ENCODE measurements around the gene CCDC172. TPM values are rescaled to one million over a fixed set of nuclear protein-coding genes. Genes with fewer than 3 reads are reported as not detected.

The CCDC172 gene, protein sequence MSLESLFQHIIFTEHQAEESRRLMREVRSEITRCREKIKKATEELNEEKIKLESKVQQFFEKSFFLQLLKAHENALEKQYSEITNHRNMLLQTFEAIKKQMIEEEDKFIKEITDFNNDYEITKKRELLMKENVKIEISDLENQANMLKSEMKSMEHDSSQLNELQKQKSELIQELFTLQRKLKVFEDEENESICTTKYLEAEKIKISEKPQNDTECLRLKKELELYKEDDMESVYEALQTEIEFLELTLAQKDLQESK
- total RNA-seq (2014; rRNA removed; shearing (Covaris generic)): not detected in 2 replicates

- DNase-seq (ENCODE audit: low read depth): no peak
These were observed at the start of gene CCDC172 for GRCh38 chr10:116324227-116324950. CCDC172 (plus strand) TSS chr10:116324448; CDS start chr10:116325012, 564 bp downstream.

DNA sequence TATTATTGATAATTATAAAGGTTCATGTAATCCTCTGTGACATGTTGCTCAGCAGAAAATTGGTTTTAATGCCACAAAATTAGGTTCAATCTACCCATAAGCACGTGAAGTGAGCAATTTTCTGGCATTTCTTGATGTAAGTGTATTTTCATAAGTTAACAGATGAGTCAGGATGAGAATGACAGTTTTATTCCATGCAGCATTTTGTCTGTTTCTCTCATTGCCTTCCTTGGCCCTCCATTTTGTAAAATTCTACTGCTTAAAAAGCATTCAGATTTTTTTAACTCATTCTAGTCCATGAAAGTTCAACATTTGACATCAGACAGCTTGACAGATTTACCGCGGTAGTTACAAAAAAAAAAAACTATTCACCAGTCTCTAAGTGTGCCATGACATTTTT is 47.3 kb upstream of the CCDC172 start:
- DNase-seq (ENCODE audit: low read depth): no peak

DNA sequence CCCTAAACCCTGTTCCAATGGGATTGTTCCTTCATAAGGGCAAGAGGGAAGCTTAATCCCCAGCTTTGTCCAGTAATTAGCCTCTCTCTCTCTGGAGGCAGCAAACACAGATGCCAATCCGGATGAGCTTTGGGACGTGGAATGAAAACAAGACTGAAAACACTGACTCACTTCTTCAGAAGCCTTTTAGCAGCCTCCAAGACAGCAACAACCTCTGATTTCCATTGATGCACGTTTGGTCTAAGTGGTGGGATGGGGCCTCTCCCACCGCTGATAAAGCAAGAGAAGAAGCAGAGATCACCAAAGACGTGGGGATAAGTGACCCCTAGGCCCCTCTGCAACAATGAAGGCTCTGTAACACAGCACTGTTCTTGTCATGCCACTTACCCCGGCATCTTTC is 45.4 kb upstream of the CCDC172 start:
- DNase-seq (ENCODE audit: low read depth): peak; percentile 19

- no peak for DNase-seq (ENCODE audit: low read depth)
These were observed 42.5 kb upstream of the CCDC172 start for GRCh38 chr10:116281775-116282174.

GRCh38 chr10:116286626-116287200 is 37.5 kb upstream of the CCDC172 start:
- no peak for DNase-seq (ENCODE audit: low read depth)

GRCh38 chr10:116287906-116288501 is 36.2 kb upstream of the CCDC172 start:
- peak; percentile 15 for DNase-seq (ENCODE audit: low read depth)

GRCh38 chr10:116289652-116290051 is 34.6 kb upstream of the CCDC172 start:
- no peak for DNase-seq (ENCODE audit: low read depth)

- no peak for DNase-seq (ENCODE audit: low read depth)
These were observed 31.8 kb upstream of the CCDC172 start for GRCh38 chr10:116292493-116292892.

DNA sequence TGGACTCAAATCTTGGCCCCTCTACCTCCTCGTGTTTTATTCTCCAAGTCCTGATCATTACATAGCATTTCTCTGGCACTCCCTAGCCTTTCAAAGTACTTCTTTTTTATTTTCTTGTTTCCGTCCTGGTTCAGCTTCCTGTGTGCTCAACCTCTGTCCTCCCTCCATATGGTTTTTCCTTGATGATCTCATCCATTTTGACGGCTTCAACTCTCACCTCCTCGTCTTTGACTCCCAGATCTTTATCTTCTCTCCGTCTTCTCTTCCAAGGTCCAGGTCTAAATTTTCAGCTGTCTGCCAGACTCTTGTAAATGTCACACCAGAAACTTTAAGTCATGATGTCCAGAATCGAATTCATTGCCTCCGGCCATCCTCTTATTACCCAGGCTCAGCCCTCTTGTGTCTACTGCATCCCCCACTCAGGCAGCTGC is 27.9 kb upstream of the CCDC172 start:
- peak; percentile 9 for DNase-seq (ENCODE audit: low read depth)

DNA sequence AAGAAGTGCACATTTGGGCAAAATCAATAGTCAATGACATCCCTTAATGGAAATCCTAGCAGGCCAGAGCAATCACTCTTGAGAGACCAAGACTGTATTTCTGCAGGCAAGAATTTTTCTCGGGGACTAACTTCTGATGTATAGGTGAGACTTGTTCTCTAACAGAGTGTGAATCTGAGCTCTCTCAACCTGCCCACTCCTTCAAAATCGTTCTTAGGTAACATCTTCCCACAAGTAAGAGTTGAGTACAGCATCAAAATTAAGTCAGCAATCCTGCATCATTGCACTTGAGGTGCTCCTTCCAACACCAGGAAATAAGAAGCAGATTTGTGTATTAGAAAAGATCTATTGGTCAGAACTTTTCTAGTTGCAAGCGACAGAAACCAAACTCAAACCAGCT is 25.7 kb upstream of the CCDC172 start:
- DNase-seq (ENCODE audit: low read depth): no peak

- DNase-seq (ENCODE audit: low read depth): no peak
These were observed 23.7 kb upstream of the CCDC172 start for GRCh38 chr10:116300542-116300941.

DNA sequence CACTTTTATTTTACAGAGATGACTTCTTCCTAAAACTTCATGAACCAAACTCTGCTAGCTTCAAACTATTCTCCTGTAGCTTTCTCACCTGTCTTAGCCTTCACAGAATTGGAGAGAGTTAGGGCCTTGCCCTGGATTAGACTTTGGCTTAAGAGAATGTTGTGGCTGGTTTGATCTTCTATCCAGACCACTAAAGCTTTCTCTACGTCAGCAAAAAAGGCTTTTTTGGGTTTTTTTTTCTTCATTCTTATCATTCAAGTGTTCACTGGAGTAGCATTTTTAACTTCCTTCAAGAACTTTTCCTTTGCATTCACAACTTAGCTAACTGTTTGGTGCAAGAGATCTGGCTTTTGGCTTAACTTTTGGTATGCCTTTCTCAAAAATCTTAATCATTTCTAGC is 19.3 kb upstream of the CCDC172 start:
- no peak for DNase-seq (ENCODE audit: low read depth)

- DNase-seq (ENCODE audit: low read depth): no peak
These were observed 17.4 kb upstream of the CCDC172 start for GRCh38 chr10:116306847-116307246.

DNA sequence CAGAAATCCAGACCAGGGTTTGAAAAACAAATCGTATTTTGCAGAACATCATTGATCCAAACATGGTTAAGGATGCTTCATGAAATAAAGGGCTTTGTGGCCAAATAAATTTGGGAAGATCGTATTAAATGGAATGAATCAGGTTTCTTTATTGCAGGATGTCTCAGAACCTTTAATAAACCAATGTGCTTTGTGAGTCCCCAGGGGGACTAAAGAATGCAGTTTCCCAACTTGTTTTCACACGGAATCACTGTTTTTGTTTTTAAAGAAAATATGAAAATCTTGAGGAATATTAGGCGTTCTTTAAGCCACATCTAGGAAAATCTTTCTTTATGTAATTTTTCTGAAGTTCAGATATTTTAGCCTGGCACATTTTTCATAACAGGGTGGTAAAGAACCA is 16.8 kb upstream of the CCDC172 start:
- DNase-seq (ENCODE audit: low read depth): no peak

- DNase-seq (ENCODE audit: low read depth): no peak
These were observed 13.2 kb upstream of the CCDC172 start for GRCh38 chr10:116311016-116311415.

GRCh38 chr10:116311706-116312490 is 12.3 kb upstream of the CCDC172 start:
- peak; percentile 2 for DNase-seq (ENCODE audit: low read depth)

DNA sequence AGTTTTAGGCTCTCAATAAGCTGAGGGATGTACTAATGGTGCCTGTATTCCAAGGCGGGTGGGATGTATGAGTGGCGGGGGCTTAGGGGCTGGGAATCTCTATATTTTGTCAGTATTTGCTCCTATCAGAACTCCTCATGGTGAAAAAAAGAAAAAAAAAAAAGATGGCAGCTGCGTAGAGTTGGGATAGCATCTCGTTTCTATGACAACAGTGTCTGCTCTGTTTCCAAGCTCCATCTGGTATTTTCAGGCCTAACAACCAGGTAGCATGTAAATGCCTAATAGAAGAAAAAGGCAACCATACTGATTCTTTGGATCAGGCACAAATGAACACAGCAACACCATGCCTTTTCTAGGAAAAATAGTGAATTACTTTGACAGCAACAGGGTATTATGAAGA is 11.7 kb upstream of the CCDC172 start:
- DNase-seq (ENCODE audit: low read depth): no peak

- peak; percentile 41 for DNase-seq (ENCODE audit: low read depth)
These were observed 7.7 kb upstream of the CCDC172 start for GRCh38 chr10:116316503-116316902.

- DNase-seq (ENCODE audit: low read depth): peak; percentile 1
These were observed 845 bp downstream of the CCDC172 start for GRCh38 chr10:116324951-116325635.

GRCh38 chr10:116325987-116326386 is 1.7 kb downstream of the CCDC172 start:
- DNase-seq (ENCODE audit: low read depth): no peak

GRCh38 chr10:116329153-116329552 is 4.9 kb downstream of the CCDC172 start:
- DNase-seq (ENCODE audit: low read depth): no peak
